WERI-Rb-1 (cell line): ENCODE measurements around the gene TTC39B.

ENCODE experiments used
- DNase-seq: peaks from one replicate; pipeline ENCODE4 v3.0.0-alpha.2; 2020
- H3K27ac ChIP-seq: fragments of 250-450 bp; sonication (Bioruptor Pico); 2 replicates; pipeline ENCODE4 v1.5.1; 2020; ENCODE audit warnings: mild to moderate bottlenecking, moderate library complexity
- H3K27me3 ChIP-seq: fragments of 250-450 bp; sonication (Bioruptor Pico); 2 replicates; pipeline ENCODE4 v1.5.1; 2021; ENCODE audit warnings: mild to moderate bottlenecking, low read depth, moderate library complexity; ENCODE audit not compliant: insufficient read depth, severe bottlenecking
- H3K36me3 ChIP-seq: fragments of 250-450 bp; sonication (Bioruptor Pico); 2 replicates; pipeline ENCODE4 v1.5.1; 2020; ENCODE audit warnings: mild to moderate bottlenecking, moderate library complexity
- H3K4me3 ChIP-seq: 2 replicates; pipeline ENCODE4 v1.5.1; 2011; ENCODE audit warnings: low read depth, mild to moderate bottlenecking, control low read depth, low read length
- H3K9me3 ChIP-seq: fragments of 250-450 bp; sonication (Bioruptor Pico); 2 replicates; pipeline ENCODE4 v1.5.1; 2021; ENCODE audit warnings: mild to moderate bottlenecking, moderate library complexity; ENCODE audit not compliant: severe bottlenecking
- CTCF ChIP-seq: IDR thresholded peaks from 2 replicates; pipeline ENCODE4 v1.5.1; 2011; ENCODE audit warnings: low read depth, mild to moderate bottlenecking, control low read depth, inconsistent platforms, low read length

The TTC39B gene

GRCh38 chr9:15293084-15293483, 13.9 kb downstream of the TTC39B start:
- H3K27ac ChIP-seq, result no peak overlapping the region
- no peak overlapping the region for H3K4me3 ChIP-seq
- no peak for TF ChIP-seq CTCF
- DNase-seq, result no peak
- no peaks in the 10 kb centered on the region for H3K36me3 ChIP-seq
- no peaks in the 10 kb centered on the region for H3K9me3 ChIP-seq
- H3K27me3 ChIP-seq, result no peaks in the 10 kb centered on the region

GRCh38 chr9:15289603-15290002, 17.4 kb downstream of the TTC39B start:
- Histone ChIP-seq H3K9me3 (no peaks in the 10 kb centered on the region), H3K36me3 (no peaks in the 10 kb centered on the region), H3K27me3 (no peaks in the 10 kb centered on the region), H3K27ac (no peak overlapping the region), H3K4me3 (no peak overlapping the region)
- no peak for TF ChIP-seq CTCF
- DNase-seq, result no peak

- DNase-seq, result no peak
- no peak for TF ChIP-seq CTCF
- Histone ChIP-seq H3K9me3 (no peaks in the 10 kb centered on the region), H3K4me3 (no peak overlapping the region), H3K36me3 (no peaks in the 10 kb centered on the region), H3K27ac (no peak overlapping the region), H3K27me3 (no peaks in the 10 kb centered on the region)
Observed at GRCh38 chr9:15287309-15287708, 19.7 kb downstream of the TTC39B start.

- no peaks in the 10 kb centered on the region for H3K36me3 ChIP-seq
- TF ChIP-seq CTCF, result no peak
- DNase-seq, result no peak
Observed at GRCh38 chr9:15286161-15286821, 20.7 kb downstream of the TTC39B start.

GRCh38 chr9:15282567-15283285, 24.3 kb downstream of the TTC39B start:
- Histone ChIP-seq H3K9me3 (no peaks in the 10 kb centered on the region), H3K27ac (no peak overlapping the region), H3K27me3 (no peaks in the 10 kb centered on the region), H3K4me3 (no peak overlapping the region), H3K36me3 (no peaks in the 10 kb centered on the region)
- DNase-seq, result no peak
- TF ChIP-seq CTCF, result no peak

More at GRCh38 chr9:15286161-15286821, 20.7 kb downstream of the TTC39B start:
- H3K4me3 ChIP-seq, result no peak overlapping the region
- H3K9me3 ChIP-seq, result no peaks in the 10 kb centered on the region
- no peak overlapping the region for H3K27ac ChIP-seq
- H3K27me3 ChIP-seq, result no peaks in the 10 kb centered on the region
